Neural cell (in vitro differentiated cells): ENCODE results near the gene MRPS27. TPM values are rescaled to one million over a fixed set of nuclear protein-coding genes. Genes with fewer than 3 reads are reported as not detected.

Source experiments
- H2AFZ ChIP-seq: fragments of 200-600, 300-800 bp; sonication (generic), shearing (Covaris generic); 2 replicates; pipeline ENCODE4 v1.6.0; 2014; ENCODE audit warnings: low read depth, mild to moderate bottlenecking, antibody characterized with exemption, low read length, moderate library complexity
- H3F3A ChIP-seq: fragments of 200-600 bp; shearing (Covaris generic); 2 replicates; pipeline ENCODE4 v1.6.1; 2016; ENCODE audit warnings: mild to moderate bottlenecking, moderate library complexity, mixed read lengths, antibody characterized with exemption, low read length; ENCODE audit not compliant: insufficient read depth, poor library complexity, severe bottlenecking
- H3K27ac ChIP-seq: fragments of 200-600, 300-800 bp; sonication (generic), shearing (Covaris generic); 2 replicates; pipeline ENCODE4 v1.5.1; 2014; ENCODE audit warnings: mild to moderate bottlenecking, low read length, moderate library complexity
- H3K27me3 ChIP-seq: fragments of 300-800, 200-600 bp; sonication (generic), shearing (Covaris generic); 2 replicates; pipeline ENCODE4 v1.6.0; 2014; ENCODE audit warnings: mild to moderate bottlenecking, low read depth, low read length, moderate library complexity; ENCODE audit not compliant: insufficient read depth
- H3K36me3 ChIP-seq: fragments of 300-800, 200-600 bp; sonication (generic), shearing (Covaris generic); 2 replicates; pipeline ENCODE4 v1.5.1; 2014; ENCODE audit warnings: mild to moderate bottlenecking, antibody characterized with exemption, low read length, moderate library complexity; ENCODE audit not compliant: insufficient read depth
- H3K4me2 ChIP-seq: fragments of 300-800, 200-600 bp; sonication (generic), shearing (Covaris generic); 2 replicates; pipeline ENCODE4 v1.6.0; 2014; ENCODE audit warnings: mild to moderate bottlenecking, low read length
- H3K4me3 ChIP-seq: fragments of 300-800, 200-600 bp; sonication (generic), shearing (Covaris generic); 2 replicates; pipeline ENCODE4 v1.5.1; 2014; ENCODE audit warnings: mild to moderate bottlenecking, low read length, moderate library complexity
- H3K79me2 ChIP-seq: fragments of 200-600 bp; shearing (Covaris generic); replicated peaks from 2 replicates; pipeline ENCODE4 v1.6.0; 2014; ENCODE audit warnings: mild to moderate bottlenecking, low read length, moderate library complexity; ENCODE audit not compliant: insufficient read depth
- H3K9ac ChIP-seq: fragments of 300-800, 200-600 bp; sonication (generic), shearing (Covaris generic); 2 replicates; pipeline ENCODE4 v1.6.1; 2016; ENCODE audit warnings: mild to moderate bottlenecking, low read length, mixed read lengths
- H3K9me2 ChIP-seq: fragments of 200-600 bp; shearing (Covaris generic); 2 replicates; pipeline ENCODE4 v1.6.1; 2016; ENCODE audit warnings: mild to moderate bottlenecking, low read length, mixed read lengths; ENCODE audit not compliant: insufficient read depth
- H3K9me3 ChIP-seq: fragments of 200-600, 300-800 bp; sonication (generic), shearing (Covaris generic); 2 replicates; pipeline ENCODE4 v1.6.1; 2016; ENCODE audit warnings: mild to moderate bottlenecking, mixed run types, low read length, moderate library complexity, mixed read lengths
- H4K20me1 ChIP-seq: fragments of 200-600 bp; shearing (Covaris generic); 2 replicates; pipeline ENCODE4 v1.6.1; 2016; ENCODE audit warnings: mild to moderate bottlenecking, mixed run types; ENCODE audit not compliant: insufficient read depth
- CTCF ChIP-seq: fragments of 450-650 bp; IDR thresholded peaks from 2 replicates; pipeline ENCODE4 v1.5.1; 2014; ENCODE audit warnings: antibody characterized with exemption, mild to moderate bottlenecking, moderate library complexity; ENCODE audit not compliant: poor library complexity, severe bottlenecking
- EP300 ChIP-seq: fragments of 450-650 bp; conservative IDR thresholded peaks from 2 replicates; pipeline ENCODE4 v1.6.1; 2014; ENCODE audit warnings: antibody characterized with exemption, mild to moderate bottlenecking, moderate library complexity; ENCODE audit not compliant: poor library complexity, severe bottlenecking
- EZH2 ChIP-seq: fragments of 200-600, 300-800 bp; shearing (Covaris generic), sonication (generic); IDR thresholded peaks from 2 replicates; pipeline ENCODE4 v1.6.1; 2014; ENCODE audit warnings: antibody characterized with exemption, low read length, borderline replicate concordance, mild to moderate bottlenecking; ENCODE audit not compliant: insufficient read depth, poor library complexity, severe bottlenecking
- MXI1 ChIP-seq: fragments of 450-650 bp; conservative IDR thresholded peaks from 2 replicates; pipeline ENCODE4 v1.6.1; 2014; ENCODE audit warnings: antibody characterized with exemption, mild to moderate bottlenecking; ENCODE audit not compliant: poor library complexity, severe bottlenecking
- POLR2AphosphoS5 ChIP-seq: IDR thresholded peaks from 2 replicates; pipeline ENCODE4 v1.6.1; 2012
- RAD21 ChIP-seq: fragments of 450-650 bp; conservative IDR thresholded peaks from 2 replicates; pipeline ENCODE4 v1.6.1; 2014; ENCODE audit warnings: antibody characterized with exemption, mild to moderate bottlenecking, moderate library complexity
- SMC3 ChIP-seq: fragments of 450-650 bp; conservative IDR thresholded peaks from 2 replicates; pipeline ENCODE4 v1.6.1; 2014; ENCODE audit warnings: antibody characterized with exemption, mild to moderate bottlenecking, moderate library complexity; ENCODE audit not compliant: poor library complexity
- TAF1 ChIP-seq: IDR thresholded peaks from 2 replicates; pipeline ENCODE4 v1.6.1; 2012; ENCODE audit warnings: low read depth
- polyA plus RNA-seq: library from polyadenylated mRNA; depleted of rRNA; stranded (reverse); fragments of >200 nt; gene quantifications from 2 replicates; pipeline ENCODE4 v1.2.3, GENCODE V29; 2014
- TF ChIP-seq, protein P1 (sequence below): IDR thresholded peaks from 2 replicates; pipeline ENCODE4 v1.6.1; 2012; ENCODE audit warnings: borderline replicate concordance

The MRPS27 gene
- polyA plus RNA-seq, 1 donor from 2014 or later, result 36.7 TPM

DNA sequence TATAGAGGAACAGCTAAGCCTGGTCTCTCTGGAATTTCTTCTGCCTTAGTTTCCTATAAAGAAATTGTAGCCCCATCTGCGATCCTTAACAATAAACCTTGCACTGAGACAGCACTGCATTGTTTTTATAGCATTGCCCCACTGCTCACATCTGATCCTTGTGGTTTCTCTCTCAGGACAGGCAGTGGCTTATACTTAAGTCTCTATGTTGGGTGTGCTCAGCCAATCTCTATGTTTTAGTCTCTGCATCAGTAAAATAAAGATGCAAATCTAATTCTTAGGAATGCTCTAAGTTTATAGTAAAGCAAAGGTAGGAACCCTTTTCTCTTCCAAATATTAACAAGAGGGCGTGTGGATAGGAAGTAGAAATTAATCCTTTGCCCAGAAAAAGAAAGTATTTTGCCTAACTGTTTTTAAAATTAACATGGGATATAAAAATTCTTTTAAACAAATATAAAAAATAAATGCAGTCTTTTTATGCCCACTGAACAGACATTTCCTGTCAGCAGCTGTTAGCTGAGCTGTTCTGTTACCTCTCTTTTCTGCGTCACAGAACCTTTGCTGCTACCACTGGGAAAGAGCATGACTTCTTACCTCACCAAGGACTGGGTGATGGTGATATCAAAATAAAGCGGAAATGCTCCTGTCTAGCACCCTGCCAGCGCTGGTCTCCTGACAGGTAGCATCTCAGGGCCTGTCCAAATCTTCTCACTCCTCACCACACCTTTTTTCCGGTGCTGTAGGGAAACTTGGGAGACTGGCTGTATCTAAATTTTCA lies 29.5 kb downstream of the MRPS27 start:
- Histone ChIP-seq H3F3A (no peaks in the 10 kb centered on the region), H4K20me1 (no peaks in the 10 kb centered on the region), H3K4me3 (no peak overlapping the region), H3K36me3 (no peaks in the 10 kb centered on the region), H2AFZ (no peak overlapping the region), H3K4me2 (no peak overlapping the region), H3K27ac (no peak overlapping the region), H3K27me3 (no peaks in the 10 kb centered on the region), H3K9me2 (no peaks in the 10 kb centered on the region), H3K9me3 (no peaks in the 10 kb centered on the region), H3K79me2 (no peaks in the 10 kb centered on the region), H3K9ac (no peak overlapping the region)
- TF ChIP-seq EZH2, result no peak
- TF ChIP-seq MXI1, result no peak
- TF ChIP-seq RAD21, result no peak
- TF ChIP-seq CTCF, result no peak
- TF ChIP-seq, protein P1, sequence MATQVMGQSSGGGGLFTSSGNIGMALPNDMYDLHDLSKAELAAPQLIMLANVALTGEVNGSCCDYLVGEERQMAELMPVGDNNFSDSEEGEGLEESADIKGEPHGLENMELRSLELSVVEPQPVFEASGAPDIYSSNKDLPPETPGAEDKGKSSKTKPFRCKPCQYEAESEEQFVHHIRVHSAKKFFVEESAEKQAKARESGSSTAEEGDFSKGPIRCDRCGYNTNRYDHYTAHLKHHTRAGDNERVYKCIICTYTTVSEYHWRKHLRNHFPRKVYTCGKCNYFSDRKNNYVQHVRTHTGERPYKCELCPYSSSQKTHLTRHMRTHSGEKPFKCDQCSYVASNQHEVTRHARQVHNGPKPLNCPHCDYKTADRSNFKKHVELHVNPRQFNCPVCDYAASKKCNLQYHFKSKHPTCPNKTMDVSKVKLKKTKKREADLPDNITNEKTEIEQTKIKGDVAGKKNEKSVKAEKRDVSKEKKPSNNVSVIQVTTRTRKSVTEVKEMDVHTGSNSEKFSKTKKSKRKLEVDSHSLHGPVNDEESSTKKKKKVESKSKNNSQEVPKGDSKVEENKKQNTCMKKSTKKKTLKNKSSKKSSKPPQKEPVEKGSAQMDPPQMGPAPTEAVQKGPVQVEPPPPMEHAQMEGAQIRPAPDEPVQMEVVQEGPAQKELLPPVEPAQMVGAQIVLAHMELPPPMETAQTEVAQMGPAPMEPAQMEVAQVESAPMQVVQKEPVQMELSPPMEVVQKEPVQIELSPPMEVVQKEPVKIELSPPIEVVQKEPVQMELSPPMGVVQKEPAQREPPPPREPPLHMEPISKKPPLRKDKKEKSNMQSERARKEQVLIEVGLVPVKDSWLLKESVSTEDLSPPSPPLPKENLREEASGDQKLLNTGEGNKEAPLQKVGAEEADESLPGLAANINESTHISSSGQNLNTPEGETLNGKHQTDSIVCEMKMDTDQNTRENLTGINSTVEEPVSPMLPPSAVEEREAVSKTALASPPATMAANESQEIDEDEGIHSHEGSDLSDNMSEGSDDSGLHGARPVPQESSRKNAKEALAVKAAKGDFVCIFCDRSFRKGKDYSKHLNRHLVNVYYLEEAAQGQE, result no peak
- no peak for TF ChIP-seq EP300
- TF ChIP-seq SMC3, result no peak
- no peak for TF ChIP-seq TAF1
- no peak for TF ChIP-seq POLR2AphosphoS5

GRCh38 chr5:72288924-72289323 lies 31.1 kb downstream of the MRPS27 start:
- no peak for TF ChIP-seq TAF1
- TF ChIP-seq POLR2AphosphoS5, result no peak
- no peak for TF ChIP-seq CTCF
- no peak for TF ChIP-seq SMC3
- Histone ChIP-seq H2AFZ (no peak overlapping the region), H3K27me3 (no peaks in the 10 kb centered on the region), H3K27ac (no peak overlapping the region), H3K9ac (no peak overlapping the region), H3K36me3 (no peaks in the 10 kb centered on the region), H3K4me2 (no peak overlapping the region), H4K20me1 (no peaks in the 10 kb centered on the region), H3K9me3 (no peaks in the 10 kb centered on the region), H3K4me3 (no peak overlapping the region), H3K9me2 (no peaks in the 10 kb centered on the region), H3F3A (no peaks in the 10 kb centered on the region), H3K79me2 (no peaks in the 10 kb centered on the region)
